Panc1 (cell line): ENCODE measurements around the gene SH3D19.

Experiments
- TF ChIP-seq, protein P1 (sequence below): fragments of 450-650 bp; IDR thresholded peaks from 2 replicates; pipeline ENCODE4 v1.5.1; 2017; ENCODE audit warnings: mild to moderate bottlenecking
- TF ChIP-seq, protein P2 (sequence below), 2 experiments: IDR thresholded peaks; 2 replicates each; pipeline ENCODE4 v1.6.1; 2011 to 2012; ENCODE audit warnings: low read depth in 2 of 2, control low read depth in 1 of 2, low read length in 1 of 2, mild to moderate bottlenecking in 1 of 2, moderate library complexity in 1 of 2; ENCODE audit not compliant: insufficient read depth in 1 of 2

- TF ChIP-seq, protein P1, sequence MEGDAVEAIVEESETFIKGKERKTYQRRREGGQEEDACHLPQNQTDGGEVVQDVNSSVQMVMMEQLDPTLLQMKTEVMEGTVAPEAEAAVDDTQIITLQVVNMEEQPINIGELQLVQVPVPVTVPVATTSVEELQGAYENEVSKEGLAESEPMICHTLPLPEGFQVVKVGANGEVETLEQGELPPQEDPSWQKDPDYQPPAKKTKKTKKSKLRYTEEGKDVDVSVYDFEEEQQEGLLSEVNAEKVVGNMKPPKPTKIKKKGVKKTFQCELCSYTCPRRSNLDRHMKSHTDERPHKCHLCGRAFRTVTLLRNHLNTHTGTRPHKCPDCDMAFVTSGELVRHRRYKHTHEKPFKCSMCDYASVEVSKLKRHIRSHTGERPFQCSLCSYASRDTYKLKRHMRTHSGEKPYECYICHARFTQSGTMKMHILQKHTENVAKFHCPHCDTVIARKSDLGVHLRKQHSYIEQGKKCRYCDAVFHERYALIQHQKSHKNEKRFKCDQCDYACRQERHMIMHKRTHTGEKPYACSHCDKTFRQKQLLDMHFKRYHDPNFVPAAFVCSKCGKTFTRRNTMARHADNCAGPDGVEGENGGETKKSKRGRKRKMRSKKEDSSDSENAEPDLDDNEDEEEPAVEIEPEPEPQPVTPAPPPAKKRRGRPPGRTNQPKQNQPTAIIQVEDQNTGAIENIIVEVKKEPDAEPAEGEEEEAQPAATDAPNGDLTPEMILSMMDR = no peak
- TF ChIP-seq, protein P2, sequence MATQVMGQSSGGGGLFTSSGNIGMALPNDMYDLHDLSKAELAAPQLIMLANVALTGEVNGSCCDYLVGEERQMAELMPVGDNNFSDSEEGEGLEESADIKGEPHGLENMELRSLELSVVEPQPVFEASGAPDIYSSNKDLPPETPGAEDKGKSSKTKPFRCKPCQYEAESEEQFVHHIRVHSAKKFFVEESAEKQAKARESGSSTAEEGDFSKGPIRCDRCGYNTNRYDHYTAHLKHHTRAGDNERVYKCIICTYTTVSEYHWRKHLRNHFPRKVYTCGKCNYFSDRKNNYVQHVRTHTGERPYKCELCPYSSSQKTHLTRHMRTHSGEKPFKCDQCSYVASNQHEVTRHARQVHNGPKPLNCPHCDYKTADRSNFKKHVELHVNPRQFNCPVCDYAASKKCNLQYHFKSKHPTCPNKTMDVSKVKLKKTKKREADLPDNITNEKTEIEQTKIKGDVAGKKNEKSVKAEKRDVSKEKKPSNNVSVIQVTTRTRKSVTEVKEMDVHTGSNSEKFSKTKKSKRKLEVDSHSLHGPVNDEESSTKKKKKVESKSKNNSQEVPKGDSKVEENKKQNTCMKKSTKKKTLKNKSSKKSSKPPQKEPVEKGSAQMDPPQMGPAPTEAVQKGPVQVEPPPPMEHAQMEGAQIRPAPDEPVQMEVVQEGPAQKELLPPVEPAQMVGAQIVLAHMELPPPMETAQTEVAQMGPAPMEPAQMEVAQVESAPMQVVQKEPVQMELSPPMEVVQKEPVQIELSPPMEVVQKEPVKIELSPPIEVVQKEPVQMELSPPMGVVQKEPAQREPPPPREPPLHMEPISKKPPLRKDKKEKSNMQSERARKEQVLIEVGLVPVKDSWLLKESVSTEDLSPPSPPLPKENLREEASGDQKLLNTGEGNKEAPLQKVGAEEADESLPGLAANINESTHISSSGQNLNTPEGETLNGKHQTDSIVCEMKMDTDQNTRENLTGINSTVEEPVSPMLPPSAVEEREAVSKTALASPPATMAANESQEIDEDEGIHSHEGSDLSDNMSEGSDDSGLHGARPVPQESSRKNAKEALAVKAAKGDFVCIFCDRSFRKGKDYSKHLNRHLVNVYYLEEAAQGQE (IDR thresholded peaks at IDR 0.05; ENCODE audit: insufficient read depth in 1 of 2, low read depth in 2 of 2, low read length in 1 of 2) = no peak
Measured at GRCh38 chr4:151284534-151285245, 40.7 kb downstream of the SH3D19 start.
